Stomach (tissue), 9 donors: Measurements from ENCODE around the gene EGFLAM. TPM values are rescaled to one million over a fixed set of nuclear protein-coding genes. Genes with fewer than 3 reads are reported as not detected.
A peak's percentile ranks its signal among the peaks of the same experiment; 100 is the strongest.

Experiments
- DNase-seq, 2 donors: peaks; one replicate each; pipeline versions ENCODE4 v3.0.0 to v3.0.0-alpha.2; 2013 to 2019
- H3K27ac ChIP-seq, 5 donors: fragments of 200-600 bp in 4 of 5; sonication (generic) in 4 of 5; one replicate each; pipeline ENCODE4 v1.5.1; 2013 to 2019; ENCODE audit warnings: mild to moderate bottlenecking in 1 of 5, moderate library complexity in 1 of 5
- H3K27me3 ChIP-seq, 3 donors: fragments of 200-600 bp; sonication (generic); one replicate each; pipeline ENCODE4 v1.5.1; 2017 to 2019; ENCODE audit warnings: mixed run types in 1 of 3
- H3K36me3 ChIP-seq, 4 donors: fragments of 200-600 bp; sonication (generic); 1 replicate in 3 of 4; 2 replicates in 1 of 4; pipeline ENCODE4 v1.5.1; 2016 to 2019
- H3K4me1 ChIP-seq, 4 donors: fragments of 200-600 bp; sonication (generic); one replicate each; pipeline ENCODE4 v1.5.1; 2016 to 2019
- H3K4me3 ChIP-seq, 4 donors: fragments of 200-600 bp; sonication (generic) in 3 of 4; one replicate each; pipeline ENCODE4 v1.5.1; 2016 to 2019; ENCODE audit warnings: mild to moderate bottlenecking in 1 of 4
- H3K9me3 ChIP-seq, 4 donors: fragments of 200-600 bp; sonication (generic); one replicate each; pipeline ENCODE4 v1.5.1; 2016 to 2019
- CTCF ChIP-seq, 7 experiments: fragments of 450-650 bp in 4 of 7; fragments of 200-600 bp in 3 of 7; sonication (generic) in 3 of 7; IDR thresholded peaks; one replicate each; pipeline ENCODE4 v1.5.1; 2016 to 2019; ENCODE audit warnings: antibody characterized with exemption in 7 of 7, control low read depth in 2 of 7, mild to moderate bottlenecking in 1 of 7
- EP300 ChIP-seq: sonication (generic); formaldehyde crosslinking; IDR thresholded peaks from one replicate; pipeline ENCODE4 v1.6.1; 2017; ENCODE audit warnings: antibody characterized with exemption
- POLR2A ChIP-seq, 4 donors: fragments of 450-650 bp; IDR thresholded peaks; one replicate each; pipeline ENCODE4 v1.6.1; 2016; ENCODE audit warnings: antibody characterized with exemption in 4 of 4, control low read depth in 2 of 4, mild to moderate bottlenecking in 1 of 4, moderate library complexity in 1 of 4
- POLR2AphosphoS5 ChIP-seq, 3 donors: sonication (generic); formaldehyde crosslinking; IDR thresholded peaks; one replicate each; pipeline ENCODE4 v1.6.1; 2016; ENCODE audit warnings: antibody characterized with exemption in 3 of 3
- WGBS, 5 donors: extraction: QIAGEN DNeasy Blood & Tissue Kit in 3 of 5; methylation state at CpG; one replicate each; pipeline versions ENCODE4 v1.1.5 to v1.1.7; 2013 to 2018; 5-methylcytosine and 5-hydroxymethylcytosine counted together
- intact Hi-C: fragments of 100-400 bp; cut with DNase I; formaldehyde crosslinking; loops from one replicate; pipeline ENCODE4 v1.15.1; 2023; ENCODE audit warnings: low total_unique reads
- polyA plus RNA-seq, 3 donors: library from polyadenylated mRNA; stranded (reverse); fragments of 200-250 nt; gene quantifications; one replicate each; pipeline ENCODE4 v1.2.3, GENCODE V29; 2013
- total RNA-seq, 5 donors: library from RNA; depleted of rRNA; stranded (reverse); fragments of >200 nt; gene quantifications; one replicate each; pipeline versions ENCODE4 v1.1.0 to v1.2.3, GENCODE V29; 2014 to 2016
- donor health status: healthy with polysubstance abuse.
- donor health status: Bipolar disorder and iron deficiency.
- donor health status: healthy.

EGFLAM gene
- total and polyA plus RNA-seq, 8 donors = 0.61 to 5.9 (median 1.4) TPM; not detected in 3

GRCh38 chr5:38378579-38378978 is 120.2 kb downstream of the EGFLAM start:
- TF ChIP-seq POLR2A (IDR thresholded peaks at IDR 0.05) = no peak
- no peak for TF ChIP-seq CTCF (IDR thresholded peaks at IDR 0.05)
- TF ChIP-seq POLR2AphosphoS5 (IDR thresholded peaks at IDR 0.05) = no peak
- no peak for TF ChIP-seq EP300
- Histone ChIP-seq H3K4me1 (no peaks in the 10 kb centered on the region), H3K4me3 (no peak overlapping the region), H3K27me3 (peaks cover 0 to 15% (median 0%) of the 10 kb centered on the region in 3 donors), H3K27ac (no peak overlapping the region), H3K36me3 (no peaks in the 10 kb centered on the region), H3K9me3 (no peaks in the 10 kb centered on the region)
- 69 to 80% (median 75%) methylated on average over 1 of the region's 1 CpG for WGBS, 5 donors
- intact Hi-C loops = no loop called here
- no peak for DNase-seq

GRCh38 chr5:38379350-38379937 is 121.1 kb downstream of the EGFLAM start:
- H3K36me3 ChIP-seq = no peaks in the 10 kb centered on the region
- H3K4me3 ChIP-seq = no peak overlapping the region
- peaks cover 0 to 15% (median 0%) of the 10 kb centered on the region in 3 donors for H3K27me3 ChIP-seq
- H3K9me3 ChIP-seq = no peaks in the 10 kb centered on the region
- no peaks in the 10 kb centered on the region for H3K4me1 ChIP-seq
- intact Hi-C loops = no loop called here
- TF ChIP-seq POLR2A (IDR thresholded peaks at IDR 0.05) (no peak), CTCF (IDR thresholded peaks at IDR 0.05) (no peak), POLR2AphosphoS5 (IDR thresholded peaks at IDR 0.05) (no peak), EP300 (no peak)
- peak in 1 of 2 donors; percentile 17 for DNase-seq
- 20 to 50% (median 28%) methylated on average over 7 of the region's 7 CpGs for WGBS, 5 donors
- H3K27ac ChIP-seq = no peak overlapping the region

GRCh38 chr5:38380537-38380936 is 122.2 kb downstream of the EGFLAM start:
- H3K4me1 ChIP-seq = no peaks in the 10 kb centered on the region
- no peak overlapping the region for H3K4me3 ChIP-seq
- H3K27me3 ChIP-seq = peaks cover 0 to 15% (median 0%) of the 10 kb centered on the region in 3 donors
- 73 to 75% (median 74%) methylated on average over 4 of the region's 4 CpGs for WGBS, 5 donors
- H3K27ac ChIP-seq = no peak overlapping the region
- TF ChIP-seq CTCF (IDR thresholded peaks at IDR 0.05) (no peak), EP300 (no peak), POLR2A (IDR thresholded peaks at IDR 0.05) (no peak), POLR2AphosphoS5 (IDR thresholded peaks at IDR 0.05) (no peak)
- intact Hi-C loops = no loop called here
- DNase-seq = no peak
- H3K36me3 ChIP-seq = no peaks in the 10 kb centered on the region
- no peaks in the 10 kb centered on the region for H3K9me3 ChIP-seq

- Histone ChIP-seq H3K27ac (no peak overlapping the region), H3K27me3 (peaks cover 0 to 15% (median 0%) of the 10 kb centered on the region in 3 donors), H3K36me3 (no peaks in the 10 kb centered on the region), H3K4me3 (no peak overlapping the region), H3K4me1 (no peaks in the 10 kb centered on the region), H3K9me3 (no peaks in the 10 kb centered on the region)
- TF ChIP-seq POLR2A (IDR thresholded peaks at IDR 0.05) (no peak), EP300 (no peak), CTCF (IDR thresholded peaks at IDR 0.05) (no peak), POLR2AphosphoS5 (IDR thresholded peaks at IDR 0.05) (no peak)
- DNase-seq = no peak
- WGBS, 5 donors = 77 to 82% (median 81%) methylated on average over 5 of the region's 5 CpGs
- intact Hi-C loops = no loop called here
Measured at GRCh38 chr5:38381361-38381760, 123.0 kb downstream of the EGFLAM start.
